SK-N-SH treated with all-trans-retinoic acid at 6 μM for 48 hours (cell line): ENCODE data around the gene ATP12A.

ENCODE experiments used
- ATAC-seq: fragments of 200-7000 bp; cut with Tn5 transposase; 3 replicates; pipeline ENCODE4 v1.9.1; 2020; ENCODE audit warnings: mild to moderate bottlenecking, moderate library complexity
- ARNTL ChIP-seq: fragments of 450-650 bp; formaldehyde crosslinking; IDR thresholded peaks from 2 replicates; pipeline ENCODE4 v1.5.0; 2020; ENCODE audit warnings: low read depth, mild to moderate bottlenecking, moderate library complexity, borderline replicate concordance
- BACH2 ChIP-seq: fragments of 250-450 bp; sonication (Bioruptor Pico); IDR thresholded peaks from 2 replicates; pipeline ENCODE4 v1.9.0; 2021; ENCODE audit warnings: mild to moderate bottlenecking, borderline replicate concordance
- CREB5 ChIP-seq: fragments of 250-450 bp; sonication (Bioruptor Pico); IDR thresholded peaks from 2 replicates; pipeline ENCODE4 v1.5.1; 2020; ENCODE audit warnings: low read depth, mild to moderate bottlenecking, moderate library complexity
- ESRRG ChIP-seq: fragments of 250-450 bp; sonication (Bioruptor Pico); IDR thresholded peaks from 2 replicates; pipeline ENCODE4 v1.6.1; 2021; ENCODE audit warnings: mild to moderate bottlenecking
- GLIS3 ChIP-seq: fragments of 250-450 bp; sonication (Bioruptor Pico); IDR thresholded peaks from 2 replicates; pipeline ENCODE4 v1.5.0; 2020; ENCODE audit warnings: mild to moderate bottlenecking, moderate library complexity
- ISL1 ChIP-seq: fragments of 250-450 bp; sonication (Bioruptor Pico); IDR thresholded peaks from 2 replicates; pipeline ENCODE4 v2.1.2; 2022; ENCODE audit warnings: mild to moderate bottlenecking, moderate library complexity
- OSR1 ChIP-seq: fragments of 250-450 bp; sonication (Bioruptor Pico); IDR thresholded peaks from 2 replicates; pipeline ENCODE4 v1.8.0; 2022; ENCODE audit warnings: moderate library complexity, mild to moderate bottlenecking, inconsistent platforms
- PATZ1 ChIP-seq: fragments of 250-450 bp; sonication (Bioruptor Pico); IDR thresholded peaks from 2 replicates; pipeline ENCODE4 v1.8.0; 2020; ENCODE audit warnings: mild to moderate bottlenecking, moderate library complexity, borderline replicate concordance
- PPARA ChIP-seq: fragments of 250-450 bp; sonication (Bioruptor Pico); IDR thresholded peaks from 2 replicates; pipeline ENCODE4 v1.5.0; 2020; ENCODE audit warnings: mild to moderate bottlenecking, borderline replicate concordance
- RARB ChIP-seq: fragments of 250-450 bp; sonication (Bioruptor Pico); IDR thresholded peaks from 2 replicates; pipeline ENCODE4 v1.8.0; 2021; ENCODE audit warnings: mild to moderate bottlenecking, moderate library complexity
- SNAI2 ChIP-seq: fragments of 250-450 bp; sonication (Bioruptor Pico); IDR thresholded peaks from 2 replicates; pipeline ENCODE4 v1.5.0; 2020; ENCODE audit warnings: mild to moderate bottlenecking, moderate library complexity
- TOX ChIP-seq: fragments of 250-450 bp; sonication (Bioruptor Pico); IDR thresholded peaks from 2 replicates; pipeline ENCODE4 v1.8.0; 2021; ENCODE audit warnings: mild to moderate bottlenecking, moderate library complexity, borderline replicate concordance
- TSHZ2 ChIP-seq: fragments of 250-450 bp; sonication (Bioruptor Pico); IDR thresholded peaks from 2 replicates; pipeline ENCODE4 v1.5.0; 2020; ENCODE audit warnings: mild to moderate bottlenecking, moderate library complexity
- ZFP3 ChIP-seq: fragments of 250-450 bp; sonication (Bioruptor Pico); IDR thresholded peaks from 2 replicates; pipeline ENCODE4 v1.5.0; 2020; ENCODE audit warnings: mild to moderate bottlenecking, moderate library complexity
- ZNF70 ChIP-seq: fragments of 450-650 bp; formaldehyde crosslinking; IDR thresholded peaks from 2 replicates; pipeline ENCODE4 v1.5.0; 2020; ENCODE audit warnings: mild to moderate bottlenecking, moderate library complexity
- ZNF8 ChIP-seq: fragments of 450-650 bp; formaldehyde crosslinking; IDR thresholded peaks from 2 replicates; pipeline ENCODE4 v1.5.0; 2020; ENCODE audit warnings: mild to moderate bottlenecking, moderate library complexity

ATP12A gene

GRCh38 chr13:24738366-24738847 lies 58.2 kb downstream of the ATP12A start:
- TF ChIP-seq TSHZ2, result no peak
- no peak for TF ChIP-seq TOX (CRISPR knock-in tag)
- no peak for ATAC-seq

- ATAC-seq, result no peak
- no peak for TF ChIP-seq ISL1 (CRISPR knock-in tag)
These were observed 60.0 kb downstream of the ATP12A start for GRCh38 chr13:24740014-24740890.

GRCh38 chr13:24741016-24741662 lies 60.9 kb downstream of the ATP12A start:
- TF ChIP-seq ZFP3 (CRISPR knock-in tag) (no peak), ESRRG (CRISPR knock-in tag) (no peak), GLIS3 (no peak), OSR1 (no peak), RARB (CRISPR knock-in tag) (no peak), ZNF8 (CRISPR knock-in tag) (no peak)
- peak; percentile 43; the same call in 2 of the 3 replicates for ATAC-seq

- ATAC-seq, result no peak
- TF ChIP-seq TOX (CRISPR knock-in tag) (no peak), ZNF70 (CRISPR knock-in tag) (no peak), ZFP3 (CRISPR knock-in tag) (no peak), ARNTL (CRISPR knock-in tag) (no peak), TSHZ2 (no peak), GLIS3 (no peak), SNAI2 (CRISPR knock-in tag) (no peak), ISL1 (CRISPR knock-in tag) (no peak), RARB (CRISPR knock-in tag) (no peak), PPARA (no peak), ZNF8 (CRISPR knock-in tag) (no peak), OSR1 (no peak), CREB5 (CRISPR knock-in tag) (no peak), BACH2 (CRISPR knock-in tag) (no peak), PATZ1 (CRISPR knock-in tag) (no peak)
These were observed 61.6 kb downstream of the ATP12A start for GRCh38 chr13:24741791-24742190.
